ENCODE measurements around the gene BTBD6. TPM values are rescaled to one million over a fixed set of nuclear protein-coding genes. Genes with fewer than 3 reads are reported as not detected.

BTBD6 gene
- total and polyA plus RNA-seq, 2 experiments from 2014 or later = 20.3 to 20.9 TPM

DNA sequence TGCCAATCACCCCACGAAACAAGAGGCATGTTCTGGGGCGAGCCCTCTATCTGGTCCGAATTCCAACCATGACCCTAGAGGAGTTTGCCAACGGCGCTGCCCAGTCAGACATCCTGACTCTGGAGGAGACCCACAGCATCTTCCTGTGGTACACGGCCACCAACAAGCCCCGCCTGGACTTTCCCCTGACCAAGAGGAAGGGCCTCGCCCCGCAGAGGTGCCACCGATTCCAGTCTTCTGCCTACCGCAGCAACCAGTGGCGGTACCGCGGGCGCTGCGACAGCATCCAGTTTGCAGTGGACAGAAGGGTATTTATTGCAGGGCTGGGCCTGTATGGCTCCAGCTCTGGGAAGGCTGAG is 1.7 kb downstream of the BTBD6 start:
- TF ChIP-seq, protein P1, sequence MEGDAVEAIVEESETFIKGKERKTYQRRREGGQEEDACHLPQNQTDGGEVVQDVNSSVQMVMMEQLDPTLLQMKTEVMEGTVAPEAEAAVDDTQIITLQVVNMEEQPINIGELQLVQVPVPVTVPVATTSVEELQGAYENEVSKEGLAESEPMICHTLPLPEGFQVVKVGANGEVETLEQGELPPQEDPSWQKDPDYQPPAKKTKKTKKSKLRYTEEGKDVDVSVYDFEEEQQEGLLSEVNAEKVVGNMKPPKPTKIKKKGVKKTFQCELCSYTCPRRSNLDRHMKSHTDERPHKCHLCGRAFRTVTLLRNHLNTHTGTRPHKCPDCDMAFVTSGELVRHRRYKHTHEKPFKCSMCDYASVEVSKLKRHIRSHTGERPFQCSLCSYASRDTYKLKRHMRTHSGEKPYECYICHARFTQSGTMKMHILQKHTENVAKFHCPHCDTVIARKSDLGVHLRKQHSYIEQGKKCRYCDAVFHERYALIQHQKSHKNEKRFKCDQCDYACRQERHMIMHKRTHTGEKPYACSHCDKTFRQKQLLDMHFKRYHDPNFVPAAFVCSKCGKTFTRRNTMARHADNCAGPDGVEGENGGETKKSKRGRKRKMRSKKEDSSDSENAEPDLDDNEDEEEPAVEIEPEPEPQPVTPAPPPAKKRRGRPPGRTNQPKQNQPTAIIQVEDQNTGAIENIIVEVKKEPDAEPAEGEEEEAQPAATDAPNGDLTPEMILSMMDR (IDR thresholded peaks at IDR 0.05; ENCODE audit: low read depth, low read length) = no peak
- H3K9me3 ChIP-seq (ENCODE audit: low read depth) = no peaks in the 10 kb centered on the region
- H3K27ac ChIP-seq = no peak overlapping the region
- peaks cover 6% of the 10 kb centered on the region for H3K4me1 ChIP-seq (ENCODE audit: low read depth)
- no peaks in the 10 kb centered on the region for H3K27me3 ChIP-seq
- peaks cover 7% of the 10 kb centered on the region for H3K36me3 ChIP-seq
- no peak for DNase-seq (ENCODE audit: low read depth in 1 of 2, low spot score in 1 of 2)
- H3K4me3 ChIP-seq = no peak overlapping the region

DNA sequence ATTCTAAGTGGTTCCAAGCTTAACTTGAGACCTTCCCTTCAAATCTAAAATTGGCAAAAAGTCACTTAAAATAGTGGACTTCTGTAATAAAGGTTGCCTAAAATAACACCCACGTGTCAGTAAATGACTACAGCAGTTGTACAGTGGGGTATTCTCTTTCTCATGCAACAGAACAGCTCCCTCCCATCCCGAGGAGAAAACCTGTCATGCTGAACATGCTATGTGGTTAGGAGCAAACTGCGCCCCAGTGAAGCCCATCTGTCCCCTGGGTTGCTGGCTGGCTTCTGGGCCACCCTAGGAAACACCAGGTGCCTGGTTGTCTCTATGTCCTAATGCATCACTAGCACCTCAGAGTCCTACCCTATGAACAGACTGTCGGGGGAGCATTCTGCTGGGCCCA is 2.7 kb downstream of the BTBD6 start:
- Histone ChIP-seq H3K4me3 (no peak overlapping the region), H3K4me1 (ENCODE audit: low read depth) (peaks cover 11% of the 10 kb centered on the region), H3K27ac (no peak overlapping the region), H3K27me3 (no peaks in the 10 kb centered on the region), H3K9me3 (ENCODE audit: low read depth) (no peaks in the 10 kb centered on the region), H3K36me3 (peaks cover 7% of the 10 kb centered on the region)
- TF ChIP-seq, protein P1 (IDR thresholded peaks at IDR 0.05; ENCODE audit: low read depth, low read length) = no peak
- DNase-seq (ENCODE audit: low read depth in 1 of 2, low spot score in 1 of 2) = no peak

DNA sequence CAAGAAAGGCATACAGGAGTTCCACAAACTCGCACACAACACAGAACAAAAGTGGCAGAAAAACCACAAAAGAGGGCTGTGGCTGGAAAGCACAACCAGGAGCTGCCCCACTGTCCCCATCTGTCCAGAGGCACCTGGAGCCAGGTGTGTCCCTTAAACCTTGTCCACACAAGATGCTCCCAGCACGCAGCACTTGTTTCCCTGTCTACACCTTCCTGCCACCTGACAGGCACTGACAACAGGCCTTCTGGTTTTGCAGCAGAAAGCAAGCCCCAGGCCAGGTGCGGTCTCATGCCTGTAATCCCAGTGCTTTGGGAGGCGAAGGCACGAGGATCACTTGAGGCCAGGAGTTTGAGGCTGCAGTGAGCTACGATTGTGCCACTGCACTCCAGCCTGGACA is 3.6 kb downstream of the BTBD6 start:
- H3K4me1 ChIP-seq (ENCODE audit: low read depth) = peaks cover 11% of the 10 kb centered on the region
- H3K27me3 ChIP-seq = no peaks in the 10 kb centered on the region
- TF ChIP-seq, protein P1 (IDR thresholded peaks at IDR 0.05; ENCODE audit: low read depth, low read length) = no peak
- peaks cover 7% of the 10 kb centered on the region for H3K36me3 ChIP-seq
- no peaks in the 10 kb centered on the region for H3K9me3 ChIP-seq (ENCODE audit: low read depth)
- no peak overlapping the region for H3K27ac ChIP-seq
- no peak for DNase-seq (ENCODE audit: low read depth in 1 of 2, low spot score in 1 of 2)
- no peak overlapping the region for H3K4me3 ChIP-seq

GRCh38 chr14:105252552-105253328 is 4.4 kb downstream of the BTBD6 start:
- no peak overlapping the region for H3K27ac ChIP-seq
- no peak overlapping the region for H3K4me3 ChIP-seq
- H3K27me3 ChIP-seq = no peaks in the 10 kb centered on the region
- peaks cover 7% of the 10 kb centered on the region for H3K36me3 ChIP-seq
- TF ChIP-seq, protein P1 (IDR thresholded peaks at IDR 0.05; ENCODE audit: low read depth, low read length) = no peak
- DNase-seq (ENCODE audit: low read depth in 1 of 2, low spot score in 1 of 2) = no peak
- H3K9me3 ChIP-seq (ENCODE audit: low read depth) = no peaks in the 10 kb centered on the region
- H3K4me1 ChIP-seq (ENCODE audit: low read depth) = peaks cover 9% of the 10 kb centered on the region

- Histone ChIP-seq H3K36me3 (peaks cover 7% of the 10 kb centered on the region), H3K27ac (no peak overlapping the region), H3K4me1 (ENCODE audit: low read depth) (peaks cover 6% of the 10 kb centered on the region), H3K4me3 (no peak overlapping the region), H3K9me3 (ENCODE audit: low read depth) (no peaks in the 10 kb centered on the region), H3K27me3 (no peaks in the 10 kb centered on the region)
- TF ChIP-seq, protein P1 (IDR thresholded peaks at IDR 0.05; ENCODE audit: low read depth, low read length) = no peak
- DNase-seq (ENCODE audit: low read depth in 1 of 2, low spot score in 1 of 2) = no peak
Measured at GRCh38 chr14:105253329-105253682, 5.0 kb downstream of the BTBD6 start.
